ENCODE results near the gene RRH. TPM values are rescaled to one million over a fixed set of nuclear protein-coding genes. Genes with fewer than 3 reads are reported as not detected.
"Not testable (repeated sequence)": the region's sequence is repeated elsewhere in the genome, so short reads cannot be mapped to it uniquely, and the experiment has no call there.

RRH gene
- total RNA-seq, 6 experiments from 2014 or later, result 0.18 to 0.25 TPM; not detected in 4

DNA sequence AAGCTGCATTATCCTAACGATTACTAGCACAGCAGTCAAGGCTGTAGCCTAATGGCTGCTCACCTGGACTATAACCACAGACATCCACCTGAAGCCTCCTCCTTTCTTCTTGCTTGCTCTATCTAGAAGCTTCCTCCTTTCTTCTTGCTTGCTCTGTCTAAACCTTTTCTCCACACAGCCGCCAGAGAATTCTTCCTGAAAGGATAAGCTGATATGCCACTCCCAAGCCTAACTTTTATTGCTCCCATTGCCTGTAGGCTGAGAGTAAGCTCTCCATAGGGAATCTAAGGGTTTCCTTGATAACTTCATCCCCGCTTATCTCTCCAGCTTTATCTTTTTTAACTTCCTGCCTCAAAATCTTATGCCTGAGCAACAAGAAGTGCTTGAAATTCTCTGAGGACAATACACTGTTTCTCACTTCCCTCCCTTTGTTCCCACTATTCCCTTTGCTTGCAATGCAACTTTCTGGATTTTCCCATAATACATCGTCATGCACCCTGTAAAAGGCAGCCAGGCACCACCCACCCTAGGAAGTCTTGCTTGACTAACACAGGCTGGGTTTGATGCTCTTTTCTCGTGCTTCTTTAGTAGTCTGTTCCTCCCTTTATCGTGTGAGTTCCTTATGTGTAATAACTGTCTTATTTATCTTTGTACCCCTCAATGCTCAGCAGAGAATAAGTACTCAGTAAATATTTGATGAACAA, 18.8 kb downstream of the RRH start:
- intact Hi-C loops (cut with DNase I), result no loop called here
- Histone ChIP-seq H3K36me3 (no peaks in the 10 kb centered on the region), H3K9me3 (no peaks in the 10 kb centered on the region), H3K4me3 (no peak overlapping the region), H3K4me1 (peaks cover 0 to 8% (median 2%) of the 10 kb centered on the region in 4 donors), H3K27ac (no peak overlapping the region), H3K27me3 (no peaks in the 10 kb centered on the region)
- WGBS (ENCODE audit: insufficient coverage, low coverage, low lambda C conversion rate, missing lambda C conversion rate), result 46% methylated on average over 6 of the region's 6 CpGs
- DNase-seq, result no peak
- TF ChIP-seq POLR2A (IDR thresholded peaks at IDR 0.05) (no peak), CTCF (IDR thresholded peaks at IDR 0.05) (no peak)
- ATAC-seq, result no peak

- H3K27ac ChIP-seq, result no peak within 1 kb of the TSS
- H3K9me3 ChIP-seq, result no peaks in the 10 kb centered on the region
- no peak within 1 kb of the TSS for H3K4me3 ChIP-seq
These were observed 20.2 kb downstream of the RRH start, which contains the start of gene LRIT3 for GRCh38 chr4:109847896-109848442. TSS of gene LRIT3 (plus strand) at chr4:109848107. CDS start at chr4:109848202, 95 bp downstream.

GRCh38 chr4:109848501-109848900, 20.7 kb downstream of the RRH start:
- Histone ChIP-seq H3K27me3 (no peaks in the 10 kb centered on the region), H3K36me3 (no peaks in the 10 kb centered on the region), H3K9me3 (no peaks in the 10 kb centered on the region), H3K27ac (no peak overlapping the region), H3K4me1 (peaks cover 0 to 12% (median 6%) of the 10 kb centered on the region in 4 donors), H3K4me3 (no peak overlapping the region)
- 71% methylated on average over 2 of the region's 2 CpGs for WGBS (ENCODE audit: insufficient coverage, low coverage, low lambda C conversion rate, missing lambda C conversion rate)
- ATAC-seq, result no peak
- no peak for DNase-seq
- intact Hi-C loops (cut with DNase I), result no loop called here
- TF ChIP-seq POLR2A (IDR thresholded peaks at IDR 0.05), result no peak
- TF ChIP-seq CTCF (IDR thresholded peaks at IDR 0.05), result no peak

More at GRCh38 chr4:109847896-109848442, 20.2 kb downstream of the RRH start, which contains the start of gene LRIT3:
- TF ChIP-seq POLR2A (IDR thresholded peaks at IDR 0.05) (no peak), CTCF (IDR thresholded peaks at IDR 0.05) (no peak)
- no peaks in the 10 kb centered on the region for H3K27me3 ChIP-seq
- 37% methylated on average over 5 of the region's 5 CpGs for WGBS (ENCODE audit: insufficient coverage, low coverage, low lambda C conversion rate, missing lambda C conversion rate)
- DNase-seq (no peak), ATAC-seq (peak in 1 of 4 donors; percentile 11)
- H3K4me1 ChIP-seq, result peaks cover 0 to 12% (median 6%) of the 10 kb centered on the region in 4 donors
- H3K36me3 ChIP-seq, result no peaks in the 10 kb centered on the region
- intact Hi-C loops (cut with DNase I), result no loop called here

- TF ChIP-seq POLR2A (IDR thresholded peaks at IDR 0.05) (no peak), CTCF (IDR thresholded peaks at IDR 0.05) (no peak)
- no peaks in the 10 kb centered on the region for H3K9me3 ChIP-seq
- H3K27me3 ChIP-seq, result no peaks in the 10 kb centered on the region
- peak overlapping the region in 2 of 3 donors; percentile 45 to 73 for H3K27ac ChIP-seq
- no peak overlapping the region for H3K4me3 ChIP-seq
- peaks cover 0 to 12% (median 6%) of the 10 kb centered on the region in 4 donors for H3K4me1 ChIP-seq
- no peaks in the 10 kb centered on the region for H3K36me3 ChIP-seq
- 40% methylated on average over 5 of the region's 5 CpGs for WGBS (ENCODE audit: insufficient coverage, low coverage, low lambda C conversion rate, missing lambda C conversion rate)
- intact Hi-C loops (cut with DNase I), result no loop called here
- DNase-seq (peak; percentile 37 to 83 (median 70)), ATAC-seq (peak; percentile 87 to 96 (median 88))
These were observed 22.8 kb downstream of the RRH start for GRCh38 chr4:109850601-109851000.

- H3K4me3 ChIP-seq; H3K36me3 ChIP-seq; intact Hi-C loops (cut with DNase I); H3K9me3 ChIP-seq; H3K27me3 ChIP-seq: not testable (repeated sequence)
- H3K4me1 ChIP-seq, result peaks cover 0 to 21% (median 4%) of the 10 kb centered on the region in 4 donors
- ATAC-seq (peak; percentile 65 to 91 (median 80)), DNase-seq (peak in 1 of 3 donors; percentile 64)
- WGBS (ENCODE audit: insufficient coverage, low coverage, low lambda C conversion rate, missing lambda C conversion rate), result 85% methylated on average over 3 of the region's 4 CpGs
- H3K27ac ChIP-seq, result peak overlapping the region in 2 of 3 donors; percentile 56 to 73
These were observed 31.9 kb downstream of the RRH start for GRCh38 chr4:109859426-109860300.

Data from right lobe of liver (tissue), 6 donors.